GM20431 (cell line): ENCODE data around the gene EFHC2.

Experiments used
- in situ Hi-C: fragments of 300-500 bp; cut with MseI, MboI; formaldehyde crosslinking; loops from one replicate; pipeline ENCODE4 v1.15.0; 2020; ENCODE audit warnings: low sequenced_read_pairs; ENCODE audit not compliant: unreplicated experiment

Gene EFHC2

DNA sequence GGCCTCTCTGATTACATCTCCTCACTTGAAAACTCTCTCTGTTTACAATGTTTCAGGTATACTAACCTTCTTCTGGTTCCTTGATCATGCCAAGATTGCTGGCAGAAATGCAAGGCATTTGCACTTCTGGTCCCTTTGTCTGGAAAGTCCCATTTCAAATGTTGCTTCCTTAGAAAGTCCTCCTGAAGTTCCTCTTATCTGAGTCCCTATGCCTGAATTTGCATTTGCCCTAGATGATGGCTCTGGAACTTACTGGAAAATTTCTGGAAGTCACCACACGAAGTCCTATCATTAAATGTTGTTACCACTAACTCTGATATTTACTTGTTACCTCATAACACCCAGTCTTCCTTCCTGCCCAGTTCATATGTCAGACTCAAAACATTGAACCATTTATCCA is 176.4 kb downstream of the EFHC2 start:
- in situ Hi-C loops: no loop called here

DNA sequence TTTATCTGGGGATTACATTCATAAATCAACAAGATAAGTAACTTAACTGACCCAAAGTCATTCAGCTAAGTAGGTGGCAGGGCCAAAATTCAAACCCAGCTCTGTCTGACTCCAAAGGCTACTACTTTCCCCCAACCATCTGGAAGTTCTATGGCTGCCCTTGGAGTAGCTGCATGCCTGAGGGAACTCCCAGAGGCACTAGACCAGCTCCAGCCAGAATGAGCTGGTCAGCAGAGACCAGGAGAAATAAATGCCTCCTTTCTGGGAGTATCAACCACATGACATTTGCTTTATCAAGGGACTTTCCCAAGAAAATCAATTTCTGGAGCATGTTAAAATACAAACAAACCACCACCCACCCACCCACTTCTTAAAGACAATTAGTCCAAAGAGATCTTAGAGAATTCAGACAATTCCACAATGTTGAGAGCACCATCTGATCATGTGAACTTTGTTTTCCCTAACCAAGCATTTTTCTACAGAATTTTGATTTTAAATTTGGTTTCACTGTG is 180.5 kb downstream of the EFHC2 start:
- in situ Hi-C loops: no loop called here

DNA sequence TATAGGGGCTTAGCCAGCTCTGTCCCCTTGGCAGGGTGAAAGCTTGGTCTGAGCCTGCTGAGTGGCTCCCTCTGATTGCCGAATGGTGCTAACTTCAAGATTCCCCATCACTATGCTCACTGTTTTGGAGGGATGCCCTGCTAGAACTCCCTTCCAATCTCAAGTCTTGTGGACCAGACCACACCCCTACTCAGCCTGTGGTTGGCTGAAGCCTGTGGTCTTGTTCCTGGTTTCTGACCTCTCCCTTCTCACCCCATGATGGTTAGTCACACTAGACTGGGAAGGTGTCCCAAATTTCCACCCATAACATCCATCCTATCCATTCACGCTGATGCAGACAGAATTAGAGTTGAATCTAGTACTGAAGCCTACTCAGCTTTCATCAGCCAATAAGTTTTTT is 185.6 kb downstream of the EFHC2 start:
- in situ Hi-C loops: no loop called here

- in situ Hi-C loops: no loop called here
These were observed 186.2 kb downstream of the EFHC2 start for GRCh38 chrX:44157283-44157682.

DNA sequence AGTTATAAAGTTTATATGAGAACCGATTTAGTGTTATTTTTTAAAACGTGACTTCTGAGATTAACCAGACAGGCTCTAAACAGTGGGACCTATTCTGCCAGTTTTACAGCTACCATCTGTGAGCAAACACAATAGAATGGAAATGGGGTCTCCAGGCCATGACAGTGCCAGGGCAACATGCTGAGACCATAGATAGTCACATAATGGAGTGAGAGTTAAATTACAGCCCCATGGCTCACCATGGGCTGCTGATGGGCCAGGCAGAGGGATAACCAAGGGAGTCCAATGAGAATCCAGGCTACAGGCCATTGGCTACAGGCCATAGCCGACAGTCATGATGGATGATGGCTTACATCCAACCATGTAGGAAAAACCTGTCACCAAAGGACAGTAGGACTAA is 186.7 kb downstream of the EFHC2 start:
- in situ Hi-C loops: no loop called here

GRCh38 chrX:44155126-44155525 is 188.3 kb downstream of the EFHC2 start:
- in situ Hi-C loops: no loop called here

GRCh38 chrX:44152852-44153251 is 190.6 kb downstream of the EFHC2 start:
- in situ Hi-C loops: no loop called here

GRCh38 chrX:44147130-44147529 is 196.3 kb downstream of the EFHC2 start:
- in situ Hi-C loops: no loop called here

- in situ Hi-C loops: no loop called here
These were observed 199.1 kb downstream of the EFHC2 start for GRCh38 chrX:44144177-44144945.

DNA sequence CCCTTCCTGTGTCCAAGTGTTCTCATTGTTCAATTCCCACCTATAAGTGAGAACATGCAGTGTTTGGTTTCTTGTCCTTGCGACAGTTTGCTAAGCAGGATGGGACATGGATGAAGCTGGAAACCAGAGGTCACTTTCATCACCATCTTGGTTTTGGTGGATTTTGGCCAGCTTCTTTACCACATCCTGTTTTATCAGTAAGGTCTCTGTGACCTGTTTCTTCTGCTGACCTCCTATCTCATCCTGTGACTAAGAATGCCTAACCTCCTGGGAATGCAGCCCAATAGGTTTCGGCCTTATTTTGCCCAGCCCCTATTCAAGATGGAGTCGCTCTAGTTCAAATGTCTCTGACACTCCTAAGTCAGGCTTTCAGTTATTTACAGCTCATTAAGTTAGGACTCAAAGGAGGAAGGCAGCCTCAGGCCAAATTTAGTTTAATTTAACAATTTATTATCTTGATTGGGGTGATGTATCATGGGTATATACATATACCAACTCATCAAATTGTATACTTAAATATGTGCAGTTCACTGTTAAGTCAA is 200.3 kb downstream of the EFHC2 start:
- in situ Hi-C loops: no loop called here

DNA sequence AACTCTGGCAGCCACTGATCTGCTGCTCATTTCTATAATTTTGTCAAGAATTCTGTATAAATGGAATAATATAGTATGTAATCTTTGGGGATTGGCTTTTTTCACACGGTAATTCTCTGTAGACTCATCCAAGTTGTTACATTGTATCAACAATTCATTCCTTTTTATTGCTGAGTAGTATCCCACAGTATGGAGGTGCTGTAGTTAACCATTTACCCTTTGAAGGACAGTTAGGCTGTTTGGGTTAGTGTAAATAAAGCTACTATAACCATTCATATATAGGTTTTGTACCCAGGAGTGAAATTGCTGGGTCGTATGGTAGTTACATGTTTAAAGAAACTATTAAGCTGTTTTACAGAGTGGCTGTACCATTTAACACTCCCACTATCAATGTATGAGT is 213.3 kb downstream of the EFHC2 start:
- in situ Hi-C loops: no loop called here

GRCh38 chrX:44113337-44113736 is 230.1 kb downstream of the EFHC2 start:
- in situ Hi-C loops: no loop called here

- in situ Hi-C loops: no loop called here
These were observed 236.6 kb downstream of the EFHC2 start for GRCh38 chrX:44106864-44107263.

DNA sequence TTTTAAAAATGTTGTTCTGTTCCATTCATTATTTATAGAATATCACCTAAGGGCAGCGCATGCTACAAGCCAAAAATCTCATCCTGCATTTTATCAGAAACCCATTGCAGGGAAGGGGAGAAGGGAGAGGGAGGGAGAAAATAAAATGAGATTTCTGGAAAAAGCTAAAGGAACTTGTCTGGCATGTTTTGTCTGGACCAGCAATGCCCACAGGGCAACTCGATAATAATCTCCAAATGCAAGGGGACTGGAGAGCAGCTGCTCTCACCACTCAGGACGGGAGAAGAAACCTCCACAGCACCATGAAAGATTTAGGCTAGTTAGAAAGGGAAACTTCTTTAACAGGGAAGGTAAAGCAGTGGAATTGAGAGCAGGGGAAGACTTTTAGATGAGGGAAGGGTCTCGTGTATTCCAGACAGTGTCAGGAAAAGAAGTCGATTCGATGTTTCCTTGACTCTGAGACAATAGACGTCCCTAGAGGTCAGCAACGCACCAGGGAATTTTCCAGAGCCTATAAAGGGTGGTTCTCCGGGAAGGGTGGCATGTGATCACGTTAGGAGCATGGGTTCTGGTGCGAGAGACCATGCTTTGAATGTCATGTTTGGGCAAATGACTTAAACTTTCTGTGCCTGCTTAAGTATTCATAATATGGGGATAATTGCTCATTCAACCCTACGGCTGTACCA is 238.1 kb downstream of the EFHC2 start:
- in situ Hi-C loops: no loop called here

DNA sequence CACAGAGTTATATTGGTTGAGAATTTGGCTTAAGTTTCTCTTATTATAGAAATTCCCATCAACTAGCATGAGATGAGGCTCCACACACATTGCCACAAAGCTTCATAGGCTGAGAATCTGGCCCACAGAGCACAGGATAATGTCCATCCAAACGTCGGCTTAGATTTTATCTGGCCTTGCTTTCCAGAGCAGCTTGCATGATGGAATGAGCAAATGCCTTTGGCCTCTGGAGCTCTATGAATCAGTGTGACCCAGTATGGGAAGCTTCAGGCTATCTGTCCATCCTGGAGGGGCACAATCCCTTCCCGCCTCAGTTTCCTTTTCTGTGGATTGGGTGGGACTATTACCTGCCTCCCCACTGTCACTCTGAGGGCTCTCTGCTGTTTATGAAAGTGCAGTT is 238.8 kb downstream of the EFHC2 start:
- in situ Hi-C loops: no loop called here

DNA sequence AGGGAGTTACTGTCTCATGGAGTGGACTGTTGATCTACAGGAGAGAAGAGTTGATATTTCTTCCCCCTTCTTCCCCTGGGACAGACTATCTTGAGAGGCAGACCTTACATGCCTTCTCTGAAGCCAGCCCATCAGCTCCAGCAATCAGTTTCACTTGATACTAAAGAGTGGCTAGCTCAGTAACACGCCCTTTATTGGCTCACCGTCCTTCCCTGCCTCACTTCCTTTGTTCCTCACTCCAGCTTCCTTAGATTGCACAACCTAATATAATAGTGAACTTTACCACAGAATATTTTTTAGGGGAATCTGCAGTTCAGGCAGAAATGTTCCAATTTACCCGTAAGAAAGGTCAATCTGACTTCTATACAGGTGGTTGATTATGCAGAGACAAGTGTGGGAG is 242.2 kb downstream of the EFHC2 start:
- in situ Hi-C loops: no loop called here

DNA sequence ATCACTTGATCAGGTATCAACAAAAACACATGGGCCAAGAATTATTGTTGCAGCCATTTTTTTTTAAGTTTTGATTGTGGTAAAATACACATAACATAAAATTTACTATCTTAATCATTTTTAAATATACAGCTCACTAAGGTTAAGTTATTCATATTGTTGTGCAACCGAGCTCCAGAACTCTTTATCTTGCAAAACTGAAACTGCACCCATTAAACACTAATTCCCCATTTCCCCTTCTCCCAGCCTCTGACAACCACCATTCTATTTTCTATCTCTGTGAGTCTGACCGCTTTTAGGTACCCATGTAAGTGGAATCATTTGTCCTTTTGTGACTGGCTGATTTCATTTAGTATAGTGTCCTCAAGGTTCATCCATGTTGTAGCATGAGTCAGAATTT is 244.1 kb downstream of the EFHC2 start:
- in situ Hi-C loops: no loop called here
